Panc1 (cell line): ENCODE data around the gene DNAL1. TPM values are rescaled to one million over a fixed set of nuclear protein-coding genes. Genes with fewer than 3 reads are reported as not detected.

Experiments used
- ATAC-seq: fragments of 200-7000 bp; cut with Tn5 transposase; 2 replicates; pipeline ENCODE4 v1.9.1; 2020; ENCODE audit warnings: mild to moderate bottlenecking, moderate library complexity
- BruUV-seq: library from RNA; stranded (reverse); fragments of 400-500 nt; replicated peaks from 2 replicates; lab custom pipeline; 2021; lab: Mats Ljungman, UMichigan
- CTCF ChIA-PET: fragments of 300-600 bp; sonication (Branson Sonifier 250); formaldehyde crosslinking; loops from one replicate; lab custom pipeline; 2022; ENCODE audit warnings: antibody characterized with exemption; lab: Charles Lee
- POLR2A ChIA-PET: fragments of 300-600 bp; sonication (Branson Sonifier 250); formaldehyde crosslinking; loops from one replicate; lab custom pipeline; 2022; ENCODE audit warnings: antibody characterized with exemption; lab: Charles Lee
- DNase-seq: peaks from one replicate; pipeline ENCODE4 v3.0.0-alpha.2; 2010; ENCODE audit warnings: low read depth, low spot score
- H3K27ac ChIP-seq: 2 replicates; pipeline ENCODE4 v1.5.1; 2011; ENCODE audit warnings: mild to moderate bottlenecking, low read length, inconsistent platforms
- H3K27me3 ChIP-seq: fragments of 200-500 bp; sonication (Bioruptor generic); 2 replicates; pipeline ENCODE4 v1.6.0; 2014; ENCODE audit warnings: low read length, inconsistent platforms; ENCODE audit not compliant: control insufficient read depth, insufficient read depth
- H3K36me3 ChIP-seq: fragments of 200-500 bp; sonication (Bioruptor generic); 2 replicates; pipeline ENCODE4 v1.5.1; 2014; ENCODE audit warnings: inconsistent platforms, mild to moderate bottlenecking, low read length, moderate library complexity; ENCODE audit not compliant: control insufficient read depth, insufficient read depth
- H3K4me1 ChIP-seq: 2 replicates; pipeline ENCODE4 v1.5.1; 2011; ENCODE audit warnings: inconsistent platforms, mild to moderate bottlenecking, low read length, moderate library complexity; ENCODE audit not compliant: control insufficient read depth, insufficient read depth
- H3K4me3 ChIP-seq, 2 experiments: 2 replicates each; pipeline ENCODE4 v1.5.1; 2011 to 2012; ENCODE audit warnings: low read depth in 2 of 2, low read length in 2 of 2, mild to moderate bottlenecking in 2 of 2, inconsistent platforms in 1 of 2, moderate library complexity in 1 of 2
- H3K9me3 ChIP-seq: fragments of 200-500 bp; sonication (Bioruptor generic); 2 replicates; pipeline ENCODE4 v1.5.1; 2014; ENCODE audit warnings: low read depth, mild to moderate bottlenecking, inconsistent platforms, low read length, moderate library complexity; ENCODE audit not compliant: control insufficient read depth, insufficient read depth
- CTCF ChIP-seq: fragments of 450-650 bp; IDR thresholded peaks from 2 replicates; pipeline ENCODE4 v1.5.1; 2017; ENCODE audit warnings: mild to moderate bottlenecking
- POLR2AphosphoS5 ChIP-seq: IDR thresholded peaks from 2 replicates; pipeline ENCODE4 v1.6.1; 2012; ENCODE audit warnings: mild to moderate bottlenecking, low read depth, low read length, moderate library complexity
- REST ChIP-seq, 2 experiments: IDR thresholded peaks; 2 replicates each; pipeline ENCODE4 v1.6.1; 2011 to 2012; ENCODE audit warnings: low read depth in 2 of 2, control low read depth in 1 of 2, low read length in 1 of 2, mild to moderate bottlenecking in 1 of 2, moderate library complexity in 1 of 2; ENCODE audit not compliant: insufficient read depth in 1 of 2
- SIN3A ChIP-seq: IDR thresholded peaks from 2 replicates; pipeline ENCODE4 v1.6.1; 2012; ENCODE audit warnings: low read depth, mild to moderate bottlenecking, low read length, moderate library complexity, borderline replicate concordance; ENCODE audit not compliant: insufficient read depth
- TCF7L2 ChIP-seq: IDR thresholded peaks from 2 replicates; pipeline ENCODE4 v1.6.1; 2011; ENCODE audit warnings: mild to moderate bottlenecking, low read depth, low read length, inconsistent platforms
- in situ Hi-C: cut with HindIII; loops from 2 replicates; pipeline ENCODE4 v1.10.0; 2016; ENCODE audit warnings: low sequenced_read_pairs, low pct_unique_long_range_greater_than_20kb
- intact Hi-C: fragments of 100-400 bp; cut with micrococcal nuclease; formaldehyde crosslinking; loops from one replicate; pipeline ENCODE4 v1.10.0; 2022; ENCODE audit not compliant: unreplicated experiment
- total RNA-seq: library from RNA; stranded (reverse); gene quantifications from one replicate; pipeline ENCODE4 v1.2.1, GENCODE V29; 2021; ENCODE audit not compliant: unreplicated experiment

Gene DNAL1
- total RNA-seq, 1 experiment from 2014 or later: 15.2 TPM

DNA sequence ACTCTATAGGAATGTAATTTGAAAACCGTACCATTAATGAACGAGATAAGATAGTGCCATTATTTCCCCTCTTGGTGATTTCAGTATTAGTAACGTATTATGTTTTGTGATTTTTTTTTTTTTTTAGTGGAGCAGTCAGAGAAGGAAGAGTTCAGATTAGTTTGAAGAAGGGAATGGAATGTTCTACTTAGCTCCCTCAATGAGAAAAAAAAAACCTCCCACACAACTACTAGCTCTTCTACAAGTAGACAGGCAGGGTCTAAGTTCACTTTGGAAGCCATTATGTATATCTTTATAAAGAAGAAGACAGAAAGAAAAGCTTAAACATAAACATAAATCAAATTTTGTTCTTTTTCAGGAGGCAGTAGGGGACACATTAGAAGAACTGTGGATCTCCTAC, 42.1 kb downstream of the DNAL1 start:
- no peak overlapping the region for H3K4me3 ChIP-seq
- no peaks in the 10 kb centered on the region for H3K36me3 ChIP-seq
- ATAC-seq (no peak), DNase-seq (no peak)
- POLR2A ChIA-PET: interaction anchor here (0.6 kb wide), 2 partner anchors 110 to 158 kb away, joined by 4 to 7 read pairs; no protein-coding TSS in a partner anchor
- BruUV-seq: no TSS peak
- TF ChIP-seq POLR2AphosphoS5 (no peak), TCF7L2 (no peak), CTCF (no peak), REST (IDR thresholded peaks at IDR 0.05; ENCODE audit: insufficient read depth in 1 of 2, low read depth in 2 of 2, low read length in 1 of 2) (no peak), SIN3A (no peak)
- H3K4me1 ChIP-seq: no peaks in the 10 kb centered on the region
- H3K9me3 ChIP-seq: no peaks in the 10 kb centered on the region
- H3K27me3 ChIP-seq: no peaks in the 10 kb centered on the region
- in situ Hi-C loops: no loop called here
- intact Hi-C loops: no loop called here
- no peak overlapping the region for H3K27ac ChIP-seq
- CTCF ChIA-PET: no interaction called here

GRCh38 chr14:73694083-73694482, 49.3 kb downstream of the DNAL1 start:
- intact Hi-C loops: no loop called here
- Histone ChIP-seq H3K27ac (no peak overlapping the region), H3K27me3 (no peaks in the 10 kb centered on the region), H3K9me3 (no peaks in the 10 kb centered on the region), H3K36me3 (no peaks in the 10 kb centered on the region), H3K4me3 (no peak overlapping the region), H3K4me1 (no peaks in the 10 kb centered on the region)
- TF ChIP-seq SIN3A: no peak
- TF ChIP-seq CTCF: no peak
- no peak for TF ChIP-seq TCF7L2
- TF ChIP-seq REST (IDR thresholded peaks at IDR 0.05; ENCODE audit: insufficient read depth in 1 of 2, low read depth in 2 of 2, low read length in 1 of 2): no peak
- no peak for TF ChIP-seq POLR2AphosphoS5
- POLR2A ChIA-PET: no interaction called here
- CTCF ChIA-PET: interaction anchor here (0.6 kb wide), 1 partner anchor 136 kb away, joined by 3 read pairs; no protein-coding TSS in a partner anchor
- no TSS peak for BruUV-seq
- ATAC-seq: no peak
- no peak for DNase-seq
- in situ Hi-C loops: no loop called here
